Activated CD8-positive, alpha-beta T cell treated with anti-CD3 and anti-CD28 coated beads for 36 hours (primary cell): Measurements from ENCODE around the gene RABGGTB. TPM values are rescaled to one million over a fixed set of nuclear protein-coding genes. Genes with fewer than 3 reads are reported as not detected.
"Not testable (repeated sequence)": the region's sequence is repeated elsewhere in the genome, so short reads cannot be mapped to it uniquely, and the experiment has no call there.

ENCODE experiments used
- ATAC-seq: fragments of 200-7000 bp; cut with Tn5 transposase; one replicate; pipeline ENCODE4 v1.10.0; 2021; ENCODE audit warnings: mild to moderate bottlenecking, moderate library complexity
- CTCF ChIA-PET: fragments of 350-600 bp; sonication (Branson Sonifier 250); formaldehyde crosslinking; loops from one replicate; lab custom pipeline; 2021; ENCODE audit warnings: antibody characterized with exemption; lab: Charles Lee
- POLR2A ChIA-PET: fragments of 350-600 bp; sonication (Branson Sonifier 250); formaldehyde crosslinking; loops from one replicate; lab custom pipeline; 2021; ENCODE audit warnings: antibody characterized with exemption; lab: Charles Lee
- DNase-seq: peaks from one replicate; pipeline ENCODE4 v3.0.0-alpha.2; 2020
- H3K27ac Mint-ChIP-seq: one replicate; pipeline ENCODE4 v1.8.0; 2021; ENCODE audit warnings: mild to moderate bottlenecking, mixed read lengths
- H3K27me3 Mint-ChIP-seq: one replicate; pipeline ENCODE4 v1.8.0; 2021; ENCODE audit warnings: mixed read lengths
- H3K36me3 Mint-ChIP-seq: one replicate; pipeline ENCODE4 v1.8.0; 2021; ENCODE audit warnings: low read depth, mixed read lengths
- H3K4me1 Mint-ChIP-seq: one replicate; pipeline ENCODE4 v1.8.0; 2021; ENCODE audit warnings: low read depth, mixed read lengths
- H3K4me3 Mint-ChIP-seq: one replicate; pipeline ENCODE4 v1.8.0; 2021; ENCODE audit warnings: mild to moderate bottlenecking, moderate library complexity, mixed read lengths
- H3K9me3 Mint-ChIP-seq: one replicate; pipeline ENCODE4 v1.8.0; 2021; ENCODE audit warnings: mixed read lengths
- intact Hi-C: fragments of 100-400 bp; cut with micrococcal nuclease; formaldehyde crosslinking; loops from one replicate; pipeline ENCODE4 v1.10.0; 2022
- total RNA-seq, 2 experiments: library from RNA; stranded (reverse); gene quantifications; one replicate each; pipeline ENCODE4 v1.2.3, GENCODE V29; 2021
- TF ChIP-seq, protein P1 (sequence below): fragments of 200-600 bp; IDR thresholded peaks from one replicate; pipeline ENCODE4 v1.8.0; 2022; ENCODE audit warnings: antibody characterized with exemption, mild to moderate bottlenecking

The RABGGTB gene
- 100 to 1,000 TPM; 170 to 173 TPM for total RNA-seq

DNA sequence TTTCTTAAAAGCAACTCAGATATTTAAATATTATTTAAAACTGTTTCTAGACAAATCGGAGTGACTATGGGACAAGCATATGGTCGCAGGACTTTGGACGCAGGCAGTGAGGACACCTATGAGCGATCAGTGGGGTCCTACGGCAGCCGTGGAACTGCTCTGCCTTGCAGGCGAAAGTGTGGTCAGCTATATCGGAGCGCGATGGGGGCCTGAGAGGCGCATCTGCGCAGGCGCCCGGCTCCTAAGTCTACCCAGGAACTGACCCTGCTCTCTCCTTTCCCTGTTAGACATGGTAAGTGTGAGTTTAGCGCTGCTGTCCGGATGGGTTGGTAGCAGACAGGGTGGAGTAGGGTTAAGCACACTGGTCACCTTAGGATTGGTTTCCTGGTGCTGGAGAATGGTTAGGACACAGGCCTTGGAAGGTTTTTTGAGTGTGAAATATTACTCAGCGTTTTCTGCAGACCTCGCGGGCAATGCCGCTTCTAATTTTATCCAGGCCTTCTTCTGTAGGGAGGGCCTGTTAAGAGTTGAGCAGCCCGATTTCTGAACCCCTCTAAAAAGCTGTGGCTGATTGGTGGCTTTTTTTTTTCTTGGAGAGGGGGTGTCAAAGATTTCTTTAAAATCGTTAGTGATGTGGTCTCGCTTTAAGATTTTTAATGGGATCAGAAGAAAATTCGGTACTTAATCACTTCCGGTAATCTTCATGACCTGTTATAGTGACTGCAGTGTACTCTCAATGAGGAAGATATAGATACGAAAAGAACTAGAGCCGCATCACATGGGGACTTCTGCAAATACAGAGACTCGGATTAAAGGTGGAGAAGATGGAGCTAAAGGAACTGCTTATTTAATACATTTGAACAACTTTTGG, at the start of gene RABGGTB:
Gene RABGGTB, plus strand, starts transcription at position 274 of the 871 bp plus-strand sequence. Its CDS starts 16 bp downstream, at position 290.
- TF ChIP-seq, protein P1, sequence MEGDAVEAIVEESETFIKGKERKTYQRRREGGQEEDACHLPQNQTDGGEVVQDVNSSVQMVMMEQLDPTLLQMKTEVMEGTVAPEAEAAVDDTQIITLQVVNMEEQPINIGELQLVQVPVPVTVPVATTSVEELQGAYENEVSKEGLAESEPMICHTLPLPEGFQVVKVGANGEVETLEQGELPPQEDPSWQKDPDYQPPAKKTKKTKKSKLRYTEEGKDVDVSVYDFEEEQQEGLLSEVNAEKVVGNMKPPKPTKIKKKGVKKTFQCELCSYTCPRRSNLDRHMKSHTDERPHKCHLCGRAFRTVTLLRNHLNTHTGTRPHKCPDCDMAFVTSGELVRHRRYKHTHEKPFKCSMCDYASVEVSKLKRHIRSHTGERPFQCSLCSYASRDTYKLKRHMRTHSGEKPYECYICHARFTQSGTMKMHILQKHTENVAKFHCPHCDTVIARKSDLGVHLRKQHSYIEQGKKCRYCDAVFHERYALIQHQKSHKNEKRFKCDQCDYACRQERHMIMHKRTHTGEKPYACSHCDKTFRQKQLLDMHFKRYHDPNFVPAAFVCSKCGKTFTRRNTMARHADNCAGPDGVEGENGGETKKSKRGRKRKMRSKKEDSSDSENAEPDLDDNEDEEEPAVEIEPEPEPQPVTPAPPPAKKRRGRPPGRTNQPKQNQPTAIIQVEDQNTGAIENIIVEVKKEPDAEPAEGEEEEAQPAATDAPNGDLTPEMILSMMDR = no peak
- peaks cover 52% of the 10 kb centered on the region for H3K36me3 Mint-ChIP-seq
- ChIA-PET POLR2A (interaction anchor here (0.6 to 3.7 kb wide), 11 partner anchors 10 to 175 kb away, joined by 3 to 52 read pairs (median 3); partner anchors contain the start of genes MSH4 and SLC44A5), CTCF (no interaction called here)
- H3K4me1 Mint-ChIP-seq = peaks cover 31% of the 10 kb centered on the region
- ATAC-seq = peak; percentile 99
- H3K9me3 Mint-ChIP-seq = peaks cover 2% of the 10 kb centered on the region
- H3K27me3 Mint-ChIP-seq = no peaks in the 10 kb centered on the region
- peak; percentile 95 for DNase-seq
- peak within 1 kb of the TSS; percentile 99 for H3K27ac Mint-ChIP-seq
- intact Hi-C loops = loop anchor here (1.0 kb wide), 1 partner anchor 62 kb away; the partner anchor contains the start of gene ACADM
- H3K4me3 Mint-ChIP-seq = peak within 1 kb of the TSS; percentile 88

GRCh38 chr1:75742047-75742625, 43.9 kb upstream of the RABGGTB start:
- no peak for DNase-seq
- H3K9me3 Mint-ChIP-seq = no peaks in the 10 kb centered on the region
- peaks cover 7% of the 10 kb centered on the region for H3K4me1 Mint-ChIP-seq
- ChIA-PET CTCF (no interaction called here), POLR2A (no interaction called here)
- no peaks in the 10 kb centered on the region for H3K27me3 Mint-ChIP-seq
- H3K4me3 Mint-ChIP-seq = no peak overlapping the region
- intact Hi-C loops = no loop called here
- no peak for ATAC-seq
- peaks cover 24% of the 10 kb centered on the region for H3K36me3 Mint-ChIP-seq
- TF ChIP-seq, protein P1 = no peak
- no peak overlapping the region for H3K27ac Mint-ChIP-seq

GRCh38 chr1:75745276-75745675, 40.8 kb upstream of the RABGGTB start:
- Mint-ChIP-seq H3K36me3 (peaks cover 23% of the 10 kb centered on the region), H3K4me3 (no peak overlapping the region), H3K27me3 (no peaks in the 10 kb centered on the region), H3K9me3 (no peaks in the 10 kb centered on the region), H3K4me1 (peaks cover 7% of the 10 kb centered on the region), H3K27ac (no peak overlapping the region)
- POLR2A ChIA-PET = no interaction called here
- DNase-seq (no peak), ATAC-seq (no peak)
- intact Hi-C loops = no loop called here
- TF ChIP-seq, protein P1 = no peak
- CTCF ChIA-PET = no interaction called here

DNA sequence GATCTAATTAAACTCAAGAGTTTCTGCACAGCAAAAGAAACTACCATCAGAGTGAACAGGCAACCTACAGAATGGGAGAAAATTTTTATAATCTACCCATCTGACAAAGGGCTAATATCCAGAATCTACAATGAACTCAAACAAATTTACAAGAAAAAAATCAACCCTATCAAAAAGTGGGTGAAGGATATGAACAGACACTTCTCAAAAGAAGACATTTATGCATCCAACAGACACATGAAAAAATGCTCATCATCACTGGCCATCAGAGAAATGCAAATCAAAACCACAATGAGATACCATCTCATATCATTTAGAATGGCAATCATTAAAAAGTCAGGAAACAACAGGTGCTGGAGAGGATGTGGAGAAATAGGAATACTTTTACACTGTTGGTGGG, 28.8 kb upstream of the RABGGTB start:
- CTCF ChIA-PET, H3K4me1 Mint-ChIP-seq, H3K27ac Mint-ChIP-seq, intact Hi-C loops, H3K27me3 Mint-ChIP-seq, POLR2A ChIA-PET, H3K4me3 Mint-ChIP-seq, DNase-seq, ATAC-seq: not testable (repeated sequence)
- peaks cover 13% of the 10 kb centered on the region for H3K9me3 Mint-ChIP-seq
- peaks cover 58% of the 10 kb centered on the region for H3K36me3 Mint-ChIP-seq

- H3K27me3 Mint-ChIP-seq, H3K4me3 Mint-ChIP-seq, H3K27ac Mint-ChIP-seq, CTCF ChIA-PET, ATAC-seq, intact Hi-C loops, DNase-seq, POLR2A ChIA-PET, H3K4me1 Mint-ChIP-seq: not testable (repeated sequence)
- peaks cover 47% of the 10 kb centered on the region for H3K36me3 Mint-ChIP-seq
- H3K9me3 Mint-ChIP-seq = peaks cover 13% of the 10 kb centered on the region
Observed at GRCh38 chr1:75758543-75758942, 27.5 kb upstream of the RABGGTB start.
